ENCODE results near the gene IKBIP.

DNA sequence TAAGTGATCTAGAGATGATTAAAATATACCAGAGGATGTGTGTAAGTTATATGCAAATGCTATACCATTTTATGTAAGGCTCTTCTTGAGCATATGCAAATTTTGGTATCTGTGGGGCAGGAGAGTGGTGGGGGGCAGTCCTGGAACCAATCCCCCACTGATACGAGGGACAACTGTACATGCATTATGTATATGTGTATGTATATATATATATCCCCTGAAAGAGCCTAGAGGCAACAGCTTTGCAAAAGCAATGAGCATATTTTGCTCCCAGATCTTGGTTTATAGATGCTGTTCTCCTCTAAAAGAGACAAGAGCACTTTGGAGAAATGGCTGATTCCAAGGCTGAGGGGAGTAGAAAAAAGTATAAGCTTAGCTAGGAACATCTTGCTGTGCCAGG, 63.5 kb downstream of the IKBIP start:
- no peak for TF ChIP-seq YY1 (IDR thresholded peaks at IDR 0.05; ENCODE audit: borderline replicate concordance in 1 of 3, control insufficient read depth in 1 of 3, extremely low read depth in 1 of 3, insufficient read depth in 3 of 3, insufficient read length in 1 of 3, insufficient replicate concordance in 2 of 3, low read depth in 1 of 3, low read length in 2 of 3)
- no peak for TF ChIP-seq HMG20A (CRISPR knock-in tag; conservative IDR thresholded peaks at IDR 0.05)
- no peak for TF ChIP-seq POLR2A (conservative IDR thresholded peaks at IDR 0.05)
- no peak for TF ChIP-seq FOXP1 (CRISPR knock-in tag; IDR thresholded peaks at IDR 0.05)
- TF ChIP-seq, protein P1, sequence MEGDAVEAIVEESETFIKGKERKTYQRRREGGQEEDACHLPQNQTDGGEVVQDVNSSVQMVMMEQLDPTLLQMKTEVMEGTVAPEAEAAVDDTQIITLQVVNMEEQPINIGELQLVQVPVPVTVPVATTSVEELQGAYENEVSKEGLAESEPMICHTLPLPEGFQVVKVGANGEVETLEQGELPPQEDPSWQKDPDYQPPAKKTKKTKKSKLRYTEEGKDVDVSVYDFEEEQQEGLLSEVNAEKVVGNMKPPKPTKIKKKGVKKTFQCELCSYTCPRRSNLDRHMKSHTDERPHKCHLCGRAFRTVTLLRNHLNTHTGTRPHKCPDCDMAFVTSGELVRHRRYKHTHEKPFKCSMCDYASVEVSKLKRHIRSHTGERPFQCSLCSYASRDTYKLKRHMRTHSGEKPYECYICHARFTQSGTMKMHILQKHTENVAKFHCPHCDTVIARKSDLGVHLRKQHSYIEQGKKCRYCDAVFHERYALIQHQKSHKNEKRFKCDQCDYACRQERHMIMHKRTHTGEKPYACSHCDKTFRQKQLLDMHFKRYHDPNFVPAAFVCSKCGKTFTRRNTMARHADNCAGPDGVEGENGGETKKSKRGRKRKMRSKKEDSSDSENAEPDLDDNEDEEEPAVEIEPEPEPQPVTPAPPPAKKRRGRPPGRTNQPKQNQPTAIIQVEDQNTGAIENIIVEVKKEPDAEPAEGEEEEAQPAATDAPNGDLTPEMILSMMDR (IDR thresholded peaks at IDR 0.05 in 2 of 3, conservative IDR thresholded peaks at IDR 0.05 in 1 of 3; ENCODE audit: insufficient read depth in 2 of 3, low read depth in 1 of 3, low read length in 3 of 3) = no peak
- TF ChIP-seq BRCA1 (IDR thresholded peaks at IDR 0.05) = no peak
- TF ChIP-seq BRCA1 (CRISPR knock-in tag; IDR thresholded peaks at IDR 0.05) = no peak

Measured in K562 (cell line).